Mesodermal cell (in vitro differentiated cells): ENCODE measurements around the gene EPHA6.
A peak's percentile ranks its signal among the peaks of the same experiment; 100 is the strongest.

Experiments used
- H3K27ac ChIP-seq: 2 replicates; pipeline ENCODE4 v1.7.0; 2013; ENCODE audit warnings: mild to moderate bottlenecking, low read depth, low read length, moderate library complexity; ENCODE audit not compliant: severe bottlenecking
- H3K36me3 ChIP-seq: 2 replicates; pipeline ENCODE4 v1.7.1; 2013; ENCODE audit warnings: mild to moderate bottlenecking, low read length, moderate library complexity; ENCODE audit not compliant: control insufficient read depth, insufficient read depth
- H3K4me1 ChIP-seq: one replicate; pipeline ENCODE4 v1.7.1; 2013; ENCODE audit warnings: mild to moderate bottlenecking, low read length; ENCODE audit not compliant: insufficient read depth, control insufficient read depth, poor library complexity, severe bottlenecking
- H3K4me3 ChIP-seq: 2 replicates; pipeline ENCODE4 v1.7.0; 2013; ENCODE audit warnings: low read length, control low read depth, mild to moderate bottlenecking; ENCODE audit not compliant: insufficient read depth, poor library complexity, severe bottlenecking; ENCODE audit errors: extremely low read depth
- H3K9me3 ChIP-seq: 2 replicates; pipeline ENCODE4 v1.7.1; 2013; ENCODE audit warnings: mild to moderate bottlenecking, low read length, moderate library complexity; ENCODE audit not compliant: control insufficient read depth
- WGBS, 2 experiments: methylation state at CpG; one replicate each; pipeline ENCODE4 v1.1.5; 2013; ENCODE audit warnings: missing lambda C conversion rate in 2 of 2; ENCODE audit not compliant: insufficient coverage in 2 of 2; 5-methylcytosine and 5-hydroxymethylcytosine counted together

Gene EPHA6

GRCh38 chr3:97720417-97720816 lies 906.0 kb downstream of the EPHA6 start:
- Histone ChIP-seq H3K36me3 (no peaks in the 10 kb centered on the region), H3K4me3 (no peak overlapping the region), H3K4me1 (no peaks in the 10 kb centered on the region), H3K27ac (no peak overlapping the region), H3K9me3 (no peaks in the 10 kb centered on the region)
- 92% methylated on average over 2 of the region's 2 CpGs; no CpG with 5 or more reads in 1 of the 2 experiments for WGBS, 2 experiments

- Histone ChIP-seq H3K36me3 (no peaks in the 10 kb centered on the region), H3K9me3 (no peaks in the 10 kb centered on the region), H3K27ac (no peak overlapping the region), H3K4me3 (no peak overlapping the region), H3K4me1 (no peaks in the 10 kb centered on the region)
- WGBS, 2 experiments: 79 to 87% methylated on average over 2 of the region's 2 CpGs
Measured at GRCh38 chr3:97721446-97721845, 907.1 kb downstream of the EPHA6 start.

- no peak overlapping the region for H3K27ac ChIP-seq
- H3K4me1 ChIP-seq: no peaks in the 10 kb centered on the region
- H3K9me3 ChIP-seq: no peaks in the 10 kb centered on the region
- H3K36me3 ChIP-seq: no peaks in the 10 kb centered on the region
- H3K4me3 ChIP-seq: no peak overlapping the region
- WGBS, 2 experiments: 31 to 68% methylated on average over 1 to 2 of the region's 3 CpGs
Measured at GRCh38 chr3:97736928-97737327, 922.5 kb downstream of the EPHA6 start.

- Histone ChIP-seq H3K9me3 (no peaks in the 10 kb centered on the region), H3K27ac (no peak overlapping the region), H3K4me3 (no peak overlapping the region), H3K4me1 (no peaks in the 10 kb centered on the region), H3K36me3 (no peaks in the 10 kb centered on the region)
- WGBS, 2 experiments: no CpG with 5 or more reads among the region's 1 CpG
Measured at GRCh38 chr3:97738761-97739160, 924.4 kb downstream of the EPHA6 start.

GRCh38 chr3:97742036-97742435 lies 927.6 kb downstream of the EPHA6 start:
- Histone ChIP-seq H3K36me3 (no peaks in the 10 kb centered on the region), H3K4me3 (no peak overlapping the region), H3K9me3 (no peaks in the 10 kb centered on the region), H3K4me1 (no peaks in the 10 kb centered on the region), H3K27ac (no peak overlapping the region)
- WGBS, 2 experiments: 100% methylated on average over 1 to 2 of the region's 3 CpGs

- Histone ChIP-seq H3K4me1 (no peaks in the 10 kb centered on the region), H3K9me3 (no peaks in the 10 kb centered on the region), H3K36me3 (no peaks in the 10 kb centered on the region), H3K4me3 (no peak overlapping the region), H3K27ac (no peak overlapping the region)
- 100% methylated on average over 1 of the region's 3 CpGs; no CpG with 5 or more reads in 1 of the 2 experiments for WGBS, 2 experiments
Measured at GRCh38 chr3:97744289-97744688, 929.9 kb downstream of the EPHA6 start.

- Histone ChIP-seq H3K27ac (peak overlapping the region; percentile 78), H3K36me3 (no peaks in the 10 kb centered on the region), H3K9me3 (no peaks in the 10 kb centered on the region), H3K4me3 (peak overlapping the region; percentile 75), H3K4me1 (no peaks in the 10 kb centered on the region)
- 16 to 20% methylated on average over 16 to 17 of the region's 22 CpGs for WGBS, 2 experiments
Measured at GRCh38 chr3:97763586-97764406, 949.4 kb downstream of the EPHA6 start.

- Histone ChIP-seq H3K9me3 (no peaks in the 10 kb centered on the region), H3K4me3 (peak within 1 kb of the TSS; percentile 75), H3K27ac (peak within 1 kb of the TSS; percentile 78), H3K36me3 (no peaks in the 10 kb centered on the region), H3K4me1 (no peaks in the 10 kb centered on the region)
- WGBS, 2 experiments: 0% methylated on average over 38 to 39 of the region's 46 CpGs
Measured at GRCh38 chr3:97764407-97765238, 950.2 kb downstream of the EPHA6 start, which contains the start of gene ARL6. ARL6 (plus strand) TSS chr3:97764758; CDS start chr3:97768108, 3,350 bp downstream.

GRCh38 chr3:97765336-97765735 lies 950.9 kb downstream of the EPHA6 start:
- peaks cover 6% of the 10 kb centered on the region for H3K36me3 ChIP-seq
- H3K27ac ChIP-seq: no peak overlapping the region
- peak overlapping the region; percentile 75 for H3K4me3 ChIP-seq
- peaks cover under 1% of the 10 kb centered on the region for H3K9me3 ChIP-seq
- H3K4me1 ChIP-seq: no peaks in the 10 kb centered on the region
- 20 to 27% methylated on average over 1 to 2 of the region's 2 CpGs for WGBS, 2 experiments

GRCh38 chr3:97772926-97773325 lies 958.5 kb downstream of the EPHA6 start:
- Histone ChIP-seq H3K36me3 (peaks cover 6% of the 10 kb centered on the region), H3K4me1 (no peaks in the 10 kb centered on the region), H3K4me3 (no peak overlapping the region), H3K9me3 (peaks cover 6% of the 10 kb centered on the region), H3K27ac (no peak overlapping the region)
- WGBS, 2 experiments: 83 to 100% methylated on average over 1 of the region's 3 CpGs
